Epithelial cell of esophagus (primary cell): ENCODE data around the gene SETBP1.

Experiments
- DNase-seq: peaks from one replicate; pipeline ENCODE4 v3.0.0; 2010; ENCODE audit warnings: low read depth
- H3K4me3 ChIP-seq: 2 replicates; pipeline ENCODE4 v1.5.1; 2011; ENCODE audit warnings: mild to moderate bottlenecking, low read length, control low read depth
- TF ChIP-seq, protein P1 (sequence below): IDR thresholded peaks from 2 replicates; pipeline ENCODE4 v1.5.1; 2011; ENCODE audit warnings: low read depth, mild to moderate bottlenecking, low read length, control low read depth, inconsistent platforms; ENCODE audit not compliant: insufficient read depth; ENCODE audit errors: missing control alignments

The SETBP1 gene

GRCh38 chr18:44898498-44898897, 217.8 kb downstream of the SETBP1 start:
- DNase-seq = peak; percentile 12
- TF ChIP-seq, protein P1, sequence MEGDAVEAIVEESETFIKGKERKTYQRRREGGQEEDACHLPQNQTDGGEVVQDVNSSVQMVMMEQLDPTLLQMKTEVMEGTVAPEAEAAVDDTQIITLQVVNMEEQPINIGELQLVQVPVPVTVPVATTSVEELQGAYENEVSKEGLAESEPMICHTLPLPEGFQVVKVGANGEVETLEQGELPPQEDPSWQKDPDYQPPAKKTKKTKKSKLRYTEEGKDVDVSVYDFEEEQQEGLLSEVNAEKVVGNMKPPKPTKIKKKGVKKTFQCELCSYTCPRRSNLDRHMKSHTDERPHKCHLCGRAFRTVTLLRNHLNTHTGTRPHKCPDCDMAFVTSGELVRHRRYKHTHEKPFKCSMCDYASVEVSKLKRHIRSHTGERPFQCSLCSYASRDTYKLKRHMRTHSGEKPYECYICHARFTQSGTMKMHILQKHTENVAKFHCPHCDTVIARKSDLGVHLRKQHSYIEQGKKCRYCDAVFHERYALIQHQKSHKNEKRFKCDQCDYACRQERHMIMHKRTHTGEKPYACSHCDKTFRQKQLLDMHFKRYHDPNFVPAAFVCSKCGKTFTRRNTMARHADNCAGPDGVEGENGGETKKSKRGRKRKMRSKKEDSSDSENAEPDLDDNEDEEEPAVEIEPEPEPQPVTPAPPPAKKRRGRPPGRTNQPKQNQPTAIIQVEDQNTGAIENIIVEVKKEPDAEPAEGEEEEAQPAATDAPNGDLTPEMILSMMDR = no peak

DNA sequence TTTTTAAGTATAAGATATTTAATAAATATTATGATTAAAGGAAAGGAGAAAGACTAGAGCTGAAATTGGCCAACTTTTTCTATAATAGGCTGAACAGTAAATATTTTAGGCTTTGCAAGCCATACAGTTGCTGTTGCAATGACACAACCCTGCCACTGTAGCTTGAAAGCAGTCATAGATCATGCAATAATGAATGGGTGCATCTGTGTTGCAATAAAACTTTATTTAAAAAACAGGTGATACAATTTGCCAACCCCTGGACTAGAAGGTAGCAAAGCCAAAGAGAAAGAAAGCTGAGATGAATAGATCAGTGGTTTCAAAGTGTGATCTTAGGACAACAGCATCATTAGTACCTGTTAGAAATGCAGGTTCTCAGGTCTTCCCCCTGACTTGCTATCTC, 219.1 kb downstream of the SETBP1 start:
- DNase-seq = no peak
- H3K4me3 ChIP-seq = no peak overlapping the region
- TF ChIP-seq, protein P1 = peak; percentile 32

More at GRCh38 chr18:44898498-44898897, 217.8 kb downstream of the SETBP1 start:
- no peak overlapping the region for H3K4me3 ChIP-seq

- TF ChIP-seq, protein P1 = no peak
- H3K4me3 ChIP-seq = no peak overlapping the region
- peak; percentile 81 for DNase-seq
Measured at GRCh38 chr18:44900627-44901026, 219.9 kb downstream of the SETBP1 start.

- TF ChIP-seq, protein P1 = peak; percentile 40
- no peak overlapping the region for H3K4me3 ChIP-seq
- no peak for DNase-seq
Measured at GRCh38 chr18:44901283-44901682, 220.6 kb downstream of the SETBP1 start.

GRCh38 chr18:44903327-44903726, 222.6 kb downstream of the SETBP1 start:
- no peak for DNase-seq
- no peak overlapping the region for H3K4me3 ChIP-seq
- TF ChIP-seq, protein P1 = no peak

DNA sequence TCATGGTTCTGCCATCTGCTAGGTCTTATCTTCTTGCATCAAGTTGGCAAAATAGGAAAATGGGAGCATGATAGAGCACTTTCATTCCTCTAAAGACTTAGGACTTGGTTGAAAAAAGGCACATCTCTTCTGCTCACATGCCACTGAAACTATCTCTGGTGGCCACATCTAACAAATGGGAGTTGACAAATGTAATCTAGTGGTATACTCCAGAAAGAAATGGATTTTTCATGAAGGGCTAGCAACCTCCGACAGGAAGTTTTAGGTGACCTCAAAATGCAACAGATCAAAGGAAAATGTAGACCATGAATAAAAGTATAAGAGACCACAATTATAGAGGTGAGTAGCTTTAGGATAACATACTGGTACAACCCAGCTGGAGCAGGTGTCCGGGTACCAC, 224.1 kb downstream of the SETBP1 start:
- no peak overlapping the region for H3K4me3 ChIP-seq
- no peak for DNase-seq
- TF ChIP-seq, protein P1 = no peak

DNA sequence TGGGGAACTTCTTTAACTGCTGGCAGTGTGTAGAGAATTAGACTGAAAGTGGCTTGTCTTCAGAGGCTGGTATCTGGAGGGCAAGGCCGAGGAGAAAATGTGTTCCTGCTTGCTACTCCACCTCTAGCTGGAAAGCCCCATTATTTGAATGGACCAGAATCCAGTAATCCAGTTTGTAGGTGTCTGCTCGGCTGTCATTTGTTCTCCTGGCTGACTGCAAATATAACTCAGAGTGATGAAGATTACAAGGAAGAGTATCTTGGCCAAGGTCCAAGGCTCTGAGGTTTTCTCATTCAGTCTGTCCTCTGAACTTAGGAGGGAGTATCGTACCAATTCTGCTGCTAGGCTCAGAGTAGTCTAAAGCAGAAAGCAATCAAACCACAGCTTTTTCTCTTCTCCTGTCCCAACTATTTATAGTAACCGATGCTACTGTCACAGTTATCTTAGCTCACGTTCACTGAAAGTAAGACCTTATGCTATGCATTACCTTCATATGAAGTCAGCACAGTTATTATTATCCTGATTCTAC, 228.6 kb downstream of the SETBP1 start:
- H3K4me3 ChIP-seq = no peak overlapping the region
- TF ChIP-seq, protein P1 = no peak
- DNase-seq = peak; percentile 55
